HT-29 (cell line): Measurements from ENCODE around the gene MYOG. TPM values are rescaled to one million over a fixed set of nuclear protein-coding genes. Genes with fewer than 3 reads are reported as not detected.

Experiments
- DNase-seq: peaks from one replicate; pipeline ENCODE4 v3.0.0-alpha.2; 2015; ENCODE audit warnings: low spot score
- total RNA-seq: library from RNA; depleted of rRNA; stranded (reverse); fragments of >200 nt; shearing (Covaris generic); gene quantifications from 2 replicates; pipeline ENCODE4 v1.2.3, GENCODE V29; 2014; rRNA removed

Gene MYOG
- total RNA-seq, result not detected in 2 replicates

DNA sequence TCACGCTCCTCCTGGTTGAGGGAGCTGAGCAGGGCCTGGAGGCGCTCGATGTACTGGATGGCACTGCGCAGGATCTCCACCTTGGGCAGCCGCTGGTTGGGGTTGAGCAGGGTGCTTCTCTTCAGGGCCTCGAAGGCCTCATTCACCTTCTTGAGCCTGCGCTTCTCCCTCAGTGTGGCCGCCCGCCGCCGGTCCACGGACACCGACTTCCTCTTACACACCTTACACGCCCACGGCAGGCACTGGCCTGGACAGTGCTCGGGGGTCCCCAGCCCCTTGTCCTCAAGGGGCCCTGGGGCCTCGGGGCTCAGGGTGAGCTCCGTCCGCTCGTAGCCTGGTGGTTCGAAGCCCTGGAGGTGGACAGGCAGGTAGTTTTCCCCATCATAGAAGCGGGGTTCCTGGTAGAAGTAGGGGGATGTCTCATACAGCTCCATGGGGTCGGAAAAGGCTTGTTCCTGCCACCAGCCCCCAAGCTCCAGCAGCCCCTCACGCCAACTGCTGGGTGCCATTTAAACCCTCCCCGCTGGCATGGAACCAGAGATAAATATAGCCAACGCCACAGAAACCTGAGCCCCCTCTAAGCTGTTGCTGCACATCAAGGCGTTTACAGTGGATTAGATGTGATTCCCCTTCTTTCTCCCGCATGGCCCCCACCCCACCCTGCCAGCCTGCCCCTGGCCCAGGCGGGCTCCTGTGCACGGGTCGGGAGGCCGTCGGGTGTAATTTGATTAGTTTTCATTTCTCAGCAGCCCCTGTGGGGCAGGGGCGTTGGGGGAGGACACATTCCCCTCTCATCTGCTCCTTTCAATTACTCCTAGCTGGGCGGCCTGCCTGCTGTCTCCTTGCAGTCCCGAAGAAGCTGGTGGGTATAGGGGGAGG lies at the start of gene MYOG:
Gene MYOG (minus strand): TSS at position 485 of the 879 bp plus-strand sequence. CDS start 51 bp downstream, at position 434.
- no peak for DNase-seq

DNA sequence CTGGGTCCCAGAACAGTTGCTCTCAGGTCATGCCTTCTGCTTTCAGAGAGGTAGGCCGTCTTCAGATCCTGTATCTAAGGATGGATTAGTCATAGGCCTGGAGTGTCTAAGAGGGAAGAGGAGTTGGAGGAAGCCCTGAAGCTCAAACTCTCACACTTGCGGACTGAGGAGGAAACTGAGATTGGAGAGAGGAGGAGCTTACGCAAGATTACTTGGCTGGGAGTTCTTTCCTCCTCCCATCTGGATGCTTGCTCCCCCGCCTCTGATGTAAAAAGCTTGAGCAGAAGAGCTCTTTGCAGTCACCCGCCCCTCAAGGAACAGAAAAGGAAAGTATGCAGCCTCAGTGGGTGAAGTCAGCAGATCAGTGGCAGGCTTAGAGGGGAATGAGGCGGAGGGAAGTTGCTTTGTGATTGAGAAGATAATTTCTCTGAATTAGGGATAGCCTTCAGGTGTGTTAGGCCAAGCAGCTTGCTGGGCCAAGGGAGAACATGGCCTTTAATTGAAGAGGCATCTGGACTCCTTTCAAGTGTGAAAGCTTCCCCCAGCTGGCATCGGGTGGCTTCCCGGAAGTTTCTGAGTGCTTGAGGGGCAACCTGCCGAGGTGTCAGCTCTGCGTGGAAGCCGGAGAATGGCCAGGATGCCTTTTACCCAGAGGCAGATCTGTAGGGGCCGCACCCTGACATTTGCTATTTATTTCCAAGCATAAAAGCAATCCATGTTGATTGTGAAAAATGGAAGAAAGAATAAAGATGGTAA lies 48.3 kb upstream of the MYOG start:
- no peak for DNase-seq

DNA sequence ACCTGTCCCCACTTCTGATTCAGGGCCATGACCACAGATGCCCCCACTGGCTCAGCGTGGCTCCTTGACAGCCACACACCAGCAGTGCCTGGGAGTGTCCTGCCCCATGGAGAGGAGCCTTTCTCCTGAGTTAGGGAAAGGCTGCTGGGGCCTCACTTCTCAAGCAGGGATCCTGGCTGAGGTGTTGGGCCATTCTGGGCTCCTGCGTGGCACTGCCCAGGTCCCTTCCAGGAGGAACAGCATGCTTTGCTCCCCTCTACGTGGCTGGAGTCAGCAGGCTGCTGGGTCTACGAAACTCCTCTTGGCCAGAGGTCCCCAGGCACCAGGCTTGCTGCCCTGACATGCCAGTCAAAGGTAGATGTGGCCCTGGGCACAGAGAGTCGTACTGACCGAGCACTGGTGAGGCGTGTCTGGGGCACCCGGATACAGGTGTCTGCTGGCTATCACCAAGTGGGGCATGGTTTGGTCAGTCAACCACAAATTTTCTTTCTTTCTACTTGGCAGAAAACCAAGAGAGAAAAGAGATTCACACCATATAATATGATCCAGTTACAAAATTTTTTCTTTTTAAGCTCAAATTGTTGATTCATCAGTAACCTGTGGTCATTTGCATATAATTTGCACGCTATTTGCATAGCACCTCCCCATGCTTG lies 45.9 kb upstream of the MYOG start:
- no peak for DNase-seq

DNA sequence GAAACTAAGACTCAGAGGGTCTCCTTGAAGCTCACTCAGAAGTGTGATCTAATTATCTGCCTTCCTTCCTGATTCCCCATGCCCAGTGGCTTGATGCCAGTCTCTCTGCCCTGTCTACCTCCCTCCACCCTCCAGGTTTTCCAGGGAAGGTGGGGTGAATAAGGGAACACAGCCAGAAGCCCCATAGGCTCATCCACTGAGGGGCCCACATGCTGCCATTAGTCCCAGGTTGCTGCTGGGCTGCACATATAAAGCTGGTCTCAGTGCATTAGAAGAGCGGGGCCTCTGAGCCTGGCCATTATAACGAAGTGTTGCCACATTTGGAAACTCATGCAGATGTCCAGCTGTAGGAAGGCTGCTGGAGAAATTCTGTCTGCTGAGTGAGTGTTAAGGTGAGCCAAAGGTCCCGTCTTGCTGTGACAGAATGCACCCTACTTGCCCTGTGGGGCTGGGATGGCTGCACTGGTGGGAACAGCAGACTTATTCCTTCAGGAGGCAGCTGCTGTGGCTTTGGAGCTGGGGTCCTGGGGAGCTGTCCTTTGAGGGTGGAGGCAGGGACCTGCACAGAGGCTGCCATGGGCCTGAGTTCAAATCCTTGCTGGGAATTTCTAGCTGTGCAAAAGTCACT lies 44.7 kb upstream of the MYOG start:
- DNase-seq, result no peak

DNA sequence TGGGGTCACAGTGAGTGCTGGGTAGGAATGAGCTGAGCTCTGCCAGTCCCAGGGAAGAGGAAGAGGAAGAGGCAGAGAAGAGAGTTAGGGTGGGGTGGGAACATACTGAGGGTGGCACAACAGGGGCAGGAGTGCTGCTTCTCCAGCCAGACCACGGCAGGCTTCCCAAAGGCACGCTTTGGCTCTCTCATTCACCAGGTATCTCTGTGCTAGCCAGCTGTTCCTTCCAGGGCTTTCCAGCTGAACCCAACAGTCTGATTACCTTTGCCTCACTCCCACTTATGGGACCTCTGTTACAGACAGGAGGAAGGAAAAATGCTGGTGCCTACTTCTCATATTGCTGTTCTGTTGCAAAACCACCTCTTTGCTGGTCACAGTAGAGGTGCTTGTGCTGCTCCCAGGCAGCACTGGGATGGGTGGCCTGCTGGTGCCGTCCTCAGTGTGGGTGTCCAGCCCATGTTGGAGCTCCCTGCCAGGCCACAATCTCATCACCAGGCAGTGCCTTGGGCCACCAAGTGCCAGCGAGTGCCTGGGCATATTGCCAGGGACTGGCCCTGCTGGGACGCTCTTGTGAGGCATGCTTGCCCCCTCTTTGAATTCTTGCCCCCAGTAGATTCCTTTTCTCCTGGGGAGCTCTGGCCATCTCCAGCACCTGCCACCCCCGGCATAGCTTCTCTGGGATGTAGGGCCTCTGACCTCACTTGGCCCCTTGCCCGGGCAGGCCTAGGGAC lies 43.9 kb upstream of the MYOG start:
- DNase-seq, result peak; percentile 7

DNA sequence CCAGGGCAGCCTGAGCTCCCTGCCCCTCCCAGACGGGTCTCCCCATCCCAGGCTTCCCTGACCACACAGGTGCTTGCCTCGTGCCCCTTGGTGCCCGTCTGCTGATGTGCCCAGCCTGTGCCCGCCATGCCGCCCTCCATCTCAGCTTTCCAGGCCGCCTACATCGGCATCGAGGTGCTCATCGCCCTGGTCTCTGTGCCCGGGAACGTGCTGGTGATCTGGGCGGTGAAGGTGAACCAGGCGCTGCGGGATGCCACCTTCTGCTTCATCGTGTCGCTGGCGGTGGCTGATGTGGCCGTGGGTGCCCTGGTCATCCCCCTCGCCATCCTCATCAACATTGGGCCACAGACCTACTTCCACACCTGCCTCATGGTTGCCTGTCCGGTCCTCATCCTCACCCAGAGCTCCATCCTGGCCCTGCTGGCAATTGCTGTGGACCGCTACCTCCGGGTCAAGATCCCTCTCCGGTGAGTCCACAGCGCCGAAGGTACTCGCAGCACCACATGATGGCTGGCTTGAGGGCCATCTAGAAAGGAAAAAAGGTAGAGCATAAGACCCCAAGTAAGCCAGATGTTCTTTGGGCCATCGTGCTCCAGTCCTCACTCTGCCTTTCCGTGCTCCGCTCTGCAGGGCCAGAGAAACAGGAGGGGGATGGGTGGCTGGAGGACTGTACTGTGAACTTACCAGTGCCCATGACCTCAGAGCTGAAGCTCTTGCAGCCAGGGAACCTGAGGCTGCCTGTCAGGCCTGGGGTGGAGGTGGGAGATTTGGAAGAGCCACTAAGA lies 43.1 kb upstream of the MYOG start:
- no peak for DNase-seq

DNA sequence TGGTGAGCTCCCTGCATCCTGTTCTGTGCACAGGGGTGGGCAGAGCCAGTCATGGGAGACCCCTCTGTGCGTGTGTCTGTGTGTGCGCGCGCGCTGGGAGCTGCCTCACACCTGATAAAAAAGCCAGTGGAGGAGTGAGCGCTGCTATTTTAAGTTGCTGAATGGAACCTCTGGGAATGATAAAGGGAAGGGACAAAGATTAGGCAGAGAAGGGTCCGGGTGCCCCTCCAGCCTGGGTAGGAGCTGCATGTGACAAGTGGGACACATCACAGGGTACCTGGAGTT lies 42.6 kb upstream of the MYOG start:
- DNase-seq, result no peak

DNA sequence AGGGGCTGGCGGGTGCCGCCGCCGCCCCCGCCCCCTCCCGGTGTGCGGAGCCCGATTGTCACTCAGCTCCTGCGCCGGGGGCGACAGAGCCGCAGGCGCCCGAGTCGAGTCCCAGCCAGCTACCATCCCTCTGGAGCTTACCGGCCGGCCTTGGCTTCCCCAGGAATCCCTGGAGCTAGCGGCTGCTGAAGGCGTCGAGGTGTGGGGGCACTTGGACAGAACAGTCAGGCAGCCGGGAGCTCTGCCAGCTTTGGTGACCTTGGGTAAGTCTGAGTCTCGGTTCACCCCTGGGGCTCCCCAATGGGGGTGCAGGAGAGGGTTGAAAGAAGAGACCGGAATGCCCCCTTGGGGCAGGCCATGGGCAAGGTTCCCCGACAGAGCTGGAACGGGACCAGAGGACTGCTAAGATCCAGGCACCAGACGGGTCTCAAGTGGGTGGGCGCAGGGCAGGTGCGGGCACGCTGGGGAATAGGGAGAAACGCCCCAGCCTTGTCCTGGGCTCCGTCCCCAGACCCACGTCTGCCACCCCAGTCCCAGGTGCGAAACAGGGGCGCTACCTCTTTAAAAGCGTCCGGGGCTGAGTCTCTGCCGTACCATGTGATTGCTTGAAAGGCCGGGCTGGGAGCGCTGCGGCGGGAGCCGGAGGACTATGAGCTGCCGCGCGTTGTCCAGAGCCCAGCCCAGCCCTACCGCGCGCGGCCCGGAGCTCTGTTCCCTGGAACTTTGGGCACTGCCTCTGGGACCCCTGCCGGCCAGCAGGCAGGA lies 42.0 kb upstream of the MYOG start, which contains the start of gene ADORA1:
Gene ADORA1 (plus strand): TSS at position 61 of the 765 bp plus-strand sequence. CDS start 1,116 bp downstream, outside the sequence.
- peak; percentile 34 for DNase-seq

DNA sequence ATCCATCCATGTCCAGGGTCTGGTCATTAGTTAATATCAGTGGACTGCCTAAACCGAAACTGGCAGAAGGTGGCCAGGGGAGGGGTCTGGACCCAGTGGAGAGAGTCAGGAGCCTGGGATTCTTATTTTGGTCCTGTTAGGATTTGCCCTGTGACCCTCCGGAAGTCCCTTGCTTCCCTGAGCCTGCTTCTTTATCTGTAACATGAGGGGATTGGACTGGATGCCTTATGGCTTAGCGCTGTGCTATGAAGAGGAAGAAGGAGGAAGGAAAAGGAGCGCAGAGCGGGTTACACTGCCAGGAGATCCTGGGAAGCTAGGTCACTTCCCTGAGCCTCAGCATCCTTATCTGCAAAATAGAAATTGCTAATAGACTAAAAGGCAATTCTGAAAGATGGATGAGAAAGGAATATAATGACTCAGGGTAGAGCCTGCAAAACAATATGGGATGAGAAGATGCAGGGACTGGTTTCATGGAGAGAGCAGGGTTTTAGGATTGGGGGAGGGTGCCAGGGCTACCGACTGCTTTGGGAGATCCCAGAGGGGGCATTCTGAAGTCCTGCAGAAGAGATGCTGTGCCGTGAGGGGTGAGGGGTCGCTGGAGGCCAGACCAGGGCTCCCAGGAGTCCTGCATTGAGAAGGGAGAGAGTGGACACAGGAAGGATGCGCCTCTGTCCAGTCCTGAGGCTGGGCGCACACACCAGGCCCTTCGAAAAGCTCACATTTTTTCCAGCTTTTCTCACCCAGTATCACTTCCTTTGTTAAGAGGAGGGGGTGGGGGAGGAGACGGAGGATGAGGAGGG lies 41.3 kb upstream of the MYOG start:
- DNase-seq, result no peak

DNA sequence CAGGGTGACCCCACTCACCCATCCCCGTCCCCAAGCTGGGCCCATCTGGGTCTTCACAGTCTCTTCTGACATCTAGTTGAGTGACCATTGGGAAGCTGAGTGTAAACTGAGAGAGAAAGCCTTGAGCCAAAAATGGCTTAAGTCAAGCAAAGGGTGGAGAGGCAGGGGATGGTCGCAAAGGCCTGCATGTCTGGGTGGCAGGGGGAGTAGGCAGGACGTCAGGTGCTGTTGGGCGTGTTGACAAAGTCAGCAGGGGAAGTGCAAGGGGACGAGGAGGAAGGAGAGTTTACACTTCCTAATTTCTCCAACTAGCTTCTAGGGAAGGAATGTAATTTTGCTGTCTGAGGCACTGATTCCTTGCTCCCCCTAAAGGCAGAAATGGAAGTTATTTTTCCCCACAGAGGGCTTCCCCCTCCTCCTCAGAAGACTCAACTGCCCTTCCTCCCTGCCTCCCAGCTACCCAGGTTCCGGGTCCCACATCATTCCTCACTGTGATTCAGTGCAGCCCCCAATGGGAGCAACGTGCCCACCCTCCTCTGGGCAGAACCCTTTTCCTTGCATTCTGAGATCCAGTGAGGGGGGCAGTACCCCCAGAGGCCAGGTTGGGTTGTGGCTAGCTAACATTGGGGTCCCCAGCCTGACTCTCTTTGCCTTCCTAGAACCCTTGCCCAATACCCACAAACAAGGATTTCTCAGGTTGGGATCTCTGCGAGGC lies 40.5 kb upstream of the MYOG start:
- DNase-seq, result peak; percentile 16

DNA sequence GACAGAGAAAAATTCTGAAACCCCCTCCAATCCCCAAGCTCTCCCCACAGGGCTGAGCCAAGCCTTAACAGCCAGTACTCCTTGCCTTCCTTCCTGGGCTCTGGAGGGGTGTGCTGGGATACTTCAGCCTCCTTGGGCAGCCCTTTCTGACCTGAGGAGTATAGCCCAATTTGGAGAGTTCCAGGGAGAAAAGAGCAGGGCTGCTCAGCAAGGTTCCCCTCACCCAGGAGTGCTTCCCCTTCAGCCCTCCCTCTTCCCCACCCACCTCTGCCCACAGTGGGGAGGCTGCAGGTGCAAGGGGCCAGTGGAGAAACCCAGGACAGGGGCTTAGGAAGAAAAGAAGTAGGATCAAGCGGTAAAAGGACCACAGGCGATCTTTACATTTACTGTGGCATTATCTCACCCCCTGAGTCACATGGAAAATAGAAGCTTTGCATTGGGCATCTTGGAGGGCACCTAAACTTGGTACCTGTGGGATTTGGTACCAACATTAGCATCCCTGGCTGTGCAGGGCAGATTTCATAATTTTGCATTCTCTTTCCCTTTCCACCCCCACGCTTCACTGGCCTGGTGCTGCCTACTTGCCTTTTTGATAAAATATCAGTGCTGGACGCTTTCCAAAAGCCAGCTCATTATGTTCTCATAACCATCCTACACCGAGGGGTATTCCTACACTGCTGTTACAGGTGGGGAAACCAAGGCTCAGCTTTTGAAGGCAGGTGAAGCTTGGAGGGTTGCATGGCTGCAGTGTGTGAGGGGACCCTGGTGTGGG lies 38.9 kb upstream of the MYOG start:
- DNase-seq, result no peak

DNA sequence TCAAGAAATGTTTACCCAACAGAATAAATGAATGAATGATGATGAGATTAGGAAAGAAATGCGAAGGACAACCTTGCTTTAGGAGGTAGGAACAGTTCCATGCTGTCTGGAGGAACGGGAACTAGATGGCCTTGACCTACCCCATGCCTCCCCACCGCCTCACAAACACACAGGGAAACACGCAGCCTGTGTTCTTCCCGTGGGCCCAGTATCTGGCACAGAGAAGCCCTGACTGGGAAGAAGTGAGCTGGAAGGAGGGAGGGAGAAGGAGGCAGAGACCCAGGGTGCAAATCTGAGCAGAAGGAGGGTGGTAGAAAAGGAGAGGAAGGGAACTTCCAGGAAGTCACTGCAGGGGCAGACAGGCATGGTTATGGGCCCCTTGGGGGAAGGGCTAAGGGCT lies 38.2 kb upstream of the MYOG start:
- no peak for DNase-seq

DNA sequence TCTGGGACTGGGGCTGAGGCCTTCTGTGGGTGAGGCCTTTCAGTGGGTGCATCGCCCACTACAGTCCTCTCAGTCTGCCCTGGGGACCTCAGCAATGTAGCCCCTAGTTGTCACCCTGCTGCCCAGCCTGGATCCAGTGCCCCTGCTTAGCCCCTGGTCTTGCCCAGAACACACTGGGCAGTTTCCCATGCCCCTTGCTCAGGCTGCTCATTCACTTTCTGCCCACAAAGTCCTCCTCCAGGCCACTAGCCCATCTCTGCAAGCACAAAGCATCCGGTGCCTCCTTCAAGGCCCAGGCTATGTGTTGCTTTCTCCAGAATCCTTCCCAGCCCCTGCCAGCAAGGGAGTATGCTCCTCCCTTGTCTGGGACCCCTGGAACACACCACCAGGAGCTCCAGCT lies 36.3 kb upstream of the MYOG start:
- DNase-seq, result no peak

DNA sequence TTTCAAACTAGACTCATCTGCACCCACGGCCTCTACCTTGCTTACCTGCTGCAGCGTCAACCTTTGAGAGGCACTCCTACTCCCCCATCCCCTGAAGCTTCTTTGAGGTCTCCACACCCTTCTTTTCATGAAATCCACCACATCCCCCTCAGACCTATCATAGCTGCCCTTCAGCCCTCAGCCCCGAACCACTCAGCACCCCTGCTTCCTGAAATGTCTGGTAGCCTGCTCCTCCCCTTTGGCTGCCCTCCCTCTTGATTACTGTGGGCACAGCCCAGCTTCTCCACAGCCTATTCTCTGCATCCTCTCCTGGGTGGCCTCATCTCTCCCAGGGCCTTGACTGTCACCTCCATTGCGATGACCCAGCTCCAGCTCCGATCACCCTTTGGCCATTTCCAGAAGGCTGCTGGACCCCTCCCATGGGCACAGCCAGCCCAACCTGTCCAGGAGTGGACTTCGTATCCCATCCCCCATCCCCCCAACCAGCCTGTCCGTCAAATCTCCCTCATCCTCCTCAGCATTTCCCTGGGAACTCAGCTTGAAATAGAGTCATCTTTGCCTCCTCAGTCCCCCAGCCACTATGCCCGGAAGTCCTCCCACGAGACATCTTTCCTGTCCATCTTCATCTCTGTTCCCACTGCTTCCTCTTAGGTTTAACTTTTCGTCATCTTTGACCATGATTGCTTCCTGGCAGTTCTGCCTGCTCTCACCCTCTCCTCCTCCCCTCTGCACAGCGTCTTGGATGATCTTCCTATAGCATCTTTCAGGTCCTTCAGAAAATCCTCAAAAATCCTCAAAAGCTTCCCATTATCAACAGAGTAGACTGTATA lies 35.6 kb upstream of the MYOG start:
- DNase-seq, result no peak

DNA sequence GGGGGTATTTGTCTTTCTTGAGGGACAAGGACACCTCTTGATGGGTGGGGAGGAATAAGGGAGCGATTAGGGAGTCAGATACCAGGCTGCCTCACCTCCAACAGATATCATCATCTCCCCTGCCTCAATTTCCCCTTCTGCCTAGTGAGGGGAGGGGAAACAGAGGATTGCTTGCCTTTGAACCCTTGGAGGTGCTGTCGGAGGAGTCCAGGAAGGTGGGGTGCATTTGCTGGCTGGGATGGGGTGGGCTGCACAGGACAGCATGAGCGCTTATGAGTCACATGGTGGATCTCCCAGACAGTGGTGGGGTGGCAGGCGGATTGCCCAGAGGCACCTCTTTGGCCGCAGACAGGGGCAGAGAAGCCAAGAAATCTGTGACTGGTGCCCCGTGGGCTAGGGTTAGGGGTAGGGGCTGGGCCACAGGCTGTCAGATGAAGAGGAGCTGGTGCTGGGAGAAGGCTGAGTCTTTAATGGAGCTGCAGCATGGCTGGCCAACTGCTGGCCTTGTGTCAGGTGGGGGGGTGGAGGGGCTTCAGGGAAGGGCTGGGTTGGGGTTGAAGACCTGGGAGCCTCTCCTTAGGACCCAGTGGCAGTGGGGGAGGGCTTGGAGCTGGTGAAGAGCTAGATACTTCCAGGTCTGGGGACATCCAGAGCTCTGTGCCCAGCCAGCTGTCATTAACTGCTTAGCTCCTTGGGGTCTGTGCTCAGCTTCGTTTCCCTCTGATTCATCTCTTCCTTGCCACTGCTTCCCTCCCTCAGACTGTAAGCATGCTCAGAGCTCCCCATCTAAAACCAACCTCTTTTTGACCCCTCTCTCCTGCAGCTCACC lies 34.7 kb upstream of the MYOG start:
- no peak for DNase-seq
